OCI-LY3 (cell line): Measurements from ENCODE around the gene COX5B.
A peak's percentile ranks its signal among the peaks of the same experiment; 100 is the strongest.
"Not testable (repeated sequence)": the region's sequence is repeated elsewhere in the genome, so short reads cannot be mapped to it uniquely, and the experiment has no call there.

Source experiments
- H2AFZ ChIP-seq: fragments of 200-600, 300-600 bp; shearing (Covaris generic); 2 replicates; pipeline ENCODE4 v1.6.0; 2014; ENCODE audit warnings: antibody characterized with exemption, low read depth, low read length
- H3K27ac ChIP-seq: fragments of 200-600, 300-600 bp; sonication (generic); 2 replicates; pipeline ENCODE4 v1.5.1; 2014; ENCODE audit warnings: mild to moderate bottlenecking, low read length, moderate library complexity, mixed read lengths
- H3K27me3 ChIP-seq: fragments of 200-600, 300-600 bp; sonication (generic); 2 replicates; pipeline ENCODE4 v1.6.1; 2014; ENCODE audit warnings: low read depth, low read length, mixed read lengths
- H3K36me3 ChIP-seq: fragments of 200-600, 300-600 bp; sonication (generic); replicated peaks from 2 replicates; pipeline ENCODE3; 2014; ENCODE audit warnings: low read depth, low read length, mixed read lengths
- H3K4me1 ChIP-seq: fragments of 300-600, 200-600 bp; sonication (generic); 2 replicates; pipeline ENCODE4 v1.6.1; 2014; ENCODE audit warnings: low read length, mixed read lengths
- H3K4me2 ChIP-seq: fragments of 200-600, 300-600 bp; sonication (generic); 2 replicates; pipeline ENCODE4 v1.6.1; 2014; ENCODE audit warnings: low read length, mixed read lengths
- H3K4me3 ChIP-seq: fragments of 300-600, 200-600 bp; sonication (generic); 2 replicates; pipeline ENCODE4 v1.5.1; 2014; ENCODE audit warnings: antibody characterized with exemption, mild to moderate bottlenecking, low read length, moderate library complexity
- H3K79me2 ChIP-seq: fragments of 300-600, 200-600 bp; shearing (Covaris generic); 2 replicates; pipeline ENCODE4 v1.6.1; 2014; ENCODE audit warnings: mild to moderate bottlenecking, low read length, mixed read lengths
- H3K9ac ChIP-seq: fragments of 300-600, 200-600 bp; shearing (Covaris generic); 2 replicates; pipeline ENCODE4 v1.6.0; 2014; ENCODE audit warnings: mild to moderate bottlenecking, low read length, moderate library complexity
- H3K9me3 ChIP-seq: fragments of 200-600, 300-600 bp; shearing (Covaris generic); 2 replicates; pipeline ENCODE4 v1.6.1; 2014; ENCODE audit warnings: low read length, mixed read lengths; ENCODE audit not compliant: insufficient read depth
- H4K20me1 ChIP-seq: fragments of 200-600, 300-600 bp; sonication (generic); 2 replicates; pipeline ENCODE4 v1.6.1; 2016; ENCODE audit warnings: low read length, mixed read lengths; ENCODE audit not compliant: insufficient read depth
- EZH2phosphoT487 ChIP-seq: fragments of 200-600 bp; shearing (Covaris generic); IDR thresholded peaks from 2 replicates; pipeline ENCODE4 v1.6.1; 2018; ENCODE audit warnings: antibody characterized with exemption, mixed run types, low read depth
- TF ChIP-seq, protein P1 (sequence below): fragments of 200-600, 300-600 bp; sonication (generic); IDR thresholded peaks from 2 replicates; pipeline ENCODE4 v1.5.1; 2014; ENCODE audit warnings: antibody characterized with exemption, low read length, low read depth

COX5B gene

GRCh38 chr2:97664636-97664970 is 18.7 kb downstream of the COX5B start:
- Histone ChIP-seq H3K9me3 (no peaks in the 10 kb centered on the region), H3K4me1 (peaks cover 15% of the 10 kb centered on the region), H3K79me2 (peaks cover 34% of the 10 kb centered on the region), H3K4me3 (peak overlapping the region; percentile 80), H3K27me3 (no peaks in the 10 kb centered on the region), H2AFZ (peak overlapping the region; percentile 78), H3K9ac (peak overlapping the region; percentile 81), H3K27ac (peak overlapping the region; percentile 56), H3K36me3 (no peaks in the 10 kb centered on the region), H3K4me2 (peak overlapping the region; percentile 62), H4K20me1 (peaks cover 8% of the 10 kb centered on the region)
- TF ChIP-seq EZH2phosphoT487: no peak
- TF ChIP-seq, protein P1, sequence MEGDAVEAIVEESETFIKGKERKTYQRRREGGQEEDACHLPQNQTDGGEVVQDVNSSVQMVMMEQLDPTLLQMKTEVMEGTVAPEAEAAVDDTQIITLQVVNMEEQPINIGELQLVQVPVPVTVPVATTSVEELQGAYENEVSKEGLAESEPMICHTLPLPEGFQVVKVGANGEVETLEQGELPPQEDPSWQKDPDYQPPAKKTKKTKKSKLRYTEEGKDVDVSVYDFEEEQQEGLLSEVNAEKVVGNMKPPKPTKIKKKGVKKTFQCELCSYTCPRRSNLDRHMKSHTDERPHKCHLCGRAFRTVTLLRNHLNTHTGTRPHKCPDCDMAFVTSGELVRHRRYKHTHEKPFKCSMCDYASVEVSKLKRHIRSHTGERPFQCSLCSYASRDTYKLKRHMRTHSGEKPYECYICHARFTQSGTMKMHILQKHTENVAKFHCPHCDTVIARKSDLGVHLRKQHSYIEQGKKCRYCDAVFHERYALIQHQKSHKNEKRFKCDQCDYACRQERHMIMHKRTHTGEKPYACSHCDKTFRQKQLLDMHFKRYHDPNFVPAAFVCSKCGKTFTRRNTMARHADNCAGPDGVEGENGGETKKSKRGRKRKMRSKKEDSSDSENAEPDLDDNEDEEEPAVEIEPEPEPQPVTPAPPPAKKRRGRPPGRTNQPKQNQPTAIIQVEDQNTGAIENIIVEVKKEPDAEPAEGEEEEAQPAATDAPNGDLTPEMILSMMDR: no peak

- H3K4me1 ChIP-seq: peaks cover 15% of the 10 kb centered on the region
- H2AFZ ChIP-seq: no peak within 1 kb of the TSS
- TF ChIP-seq EZH2phosphoT487: no peak
- TF ChIP-seq, protein P1: no peak
Measured at GRCh38 chr2:97669448-97669847, 23.6 kb downstream of the COX5B start, which contains the start of gene C2orf92. TSS of gene C2orf92 (plus strand) at chr2:97669713. CDS start at chr2:97669789, 76 bp downstream.

GRCh38 chr2:97670471-97670870 is 24.6 kb downstream of the COX5B start:
- Histone ChIP-seq H3K4me3 (no peak overlapping the region), H3K4me1 (peaks cover 17% of the 10 kb centered on the region), H3K4me2 (no peak overlapping the region), H4K20me1 (no peaks in the 10 kb centered on the region), H3K79me2 (no peaks in the 10 kb centered on the region), H3K27me3 (no peaks in the 10 kb centered on the region), H2AFZ (no peak overlapping the region), H3K9ac (no peak overlapping the region), H3K36me3 (no peaks in the 10 kb centered on the region), H3K9me3 (no peaks in the 10 kb centered on the region), H3K27ac (no peak overlapping the region)
- TF ChIP-seq, protein P1: no peak
- TF ChIP-seq EZH2phosphoT487: no peak

More at GRCh38 chr2:97669448-97669847, 23.6 kb downstream of the COX5B start, which contains the start of gene C2orf92:
- Histone ChIP-seq H3K79me2 (no peaks in the 10 kb centered on the region), H3K4me3 (no peak within 1 kb of the TSS), H3K4me2 (no peak within 1 kb of the TSS), H3K9ac (no peak within 1 kb of the TSS), H3K36me3 (no peaks in the 10 kb centered on the region), H3K27ac (no peak within 1 kb of the TSS), H3K27me3 (no peaks in the 10 kb centered on the region), H4K20me1 (no peaks in the 10 kb centered on the region), H3K9me3 (no peaks in the 10 kb centered on the region)

- no peak overlapping the region for H2AFZ ChIP-seq
- no peaks in the 10 kb centered on the region for H3K27me3 ChIP-seq
- no peak for TF ChIP-seq EZH2phosphoT487
- TF ChIP-seq, protein P1: no peak
- no peak overlapping the region for H3K9ac ChIP-seq
- H3K9me3 ChIP-seq: no peaks in the 10 kb centered on the region
- H3K36me3 ChIP-seq: no peaks in the 10 kb centered on the region
- no peaks in the 10 kb centered on the region for H3K79me2 ChIP-seq
- no peak overlapping the region for H3K27ac ChIP-seq
- H3K4me3 ChIP-seq: no peak overlapping the region
- peaks cover 17% of the 10 kb centered on the region for H3K4me1 ChIP-seq
- no peaks in the 10 kb centered on the region for H4K20me1 ChIP-seq
- no peak overlapping the region for H3K4me2 ChIP-seq
Measured at GRCh38 chr2:97671526-97671925, 25.7 kb downstream of the COX5B start.

GRCh38 chr2:97672606-97673140 is 26.8 kb downstream of the COX5B start:
- H3K4me3 ChIP-seq, H3K9me3 ChIP-seq, H3K36me3 ChIP-seq, H3K27me3 ChIP-seq, H3K4me2 ChIP-seq, H4K20me1 ChIP-seq, H3K9ac ChIP-seq, H3K79me2 ChIP-seq, H3K27ac ChIP-seq, H2AFZ ChIP-seq: not testable (repeated sequence)
- peaks cover 17% of the 10 kb centered on the region for H3K4me1 ChIP-seq
